ENCODE data around the gene CEP112.

DNA sequence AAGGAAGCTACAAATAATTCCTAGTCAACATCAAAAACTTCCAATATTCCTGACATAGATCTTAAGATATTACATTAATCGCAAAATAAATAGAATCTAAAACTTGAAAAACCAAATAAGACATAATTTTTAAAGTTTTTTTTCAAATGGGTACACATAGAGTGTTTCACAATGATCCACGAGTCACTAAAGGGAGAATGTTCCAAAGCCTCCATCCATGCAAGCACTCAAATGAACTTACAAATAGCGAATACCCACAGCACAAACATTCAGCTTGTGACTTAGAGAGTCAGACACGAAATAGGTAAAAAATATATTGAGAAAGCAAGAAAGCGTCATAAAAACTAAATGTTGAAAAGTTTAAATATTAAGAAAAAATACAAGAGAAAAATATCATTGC, 65.7 kb downstream of the CEP112 start:
- TF ChIP-seq, protein P1, sequence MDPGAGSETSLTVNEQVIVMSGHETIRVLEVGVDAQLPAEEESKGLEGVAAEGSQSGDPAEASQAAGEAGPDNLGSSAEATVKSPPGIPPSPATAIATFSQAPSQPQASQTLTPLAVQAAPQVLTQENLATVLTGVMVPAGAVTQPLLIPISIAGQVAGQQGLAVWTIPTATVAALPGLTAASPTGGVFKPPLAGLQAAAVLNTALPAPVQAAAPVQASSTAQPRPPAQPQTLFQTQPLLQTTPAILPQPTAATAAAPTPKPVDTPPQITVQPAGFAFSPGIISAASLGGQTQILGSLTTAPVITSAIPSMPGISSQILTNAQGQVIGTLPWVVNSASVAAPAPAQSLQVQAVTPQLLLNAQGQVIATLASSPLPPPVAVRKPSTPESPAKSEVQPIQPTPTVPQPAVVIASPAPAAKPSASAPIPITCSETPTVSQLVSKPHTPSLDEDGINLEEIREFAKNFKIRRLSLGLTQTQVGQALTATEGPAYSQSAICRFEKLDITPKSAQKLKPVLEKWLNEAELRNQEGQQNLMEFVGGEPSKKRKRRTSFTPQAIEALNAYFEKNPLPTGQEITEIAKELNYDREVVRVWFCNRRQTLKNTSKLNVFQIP (CRISPR knock-in tag; IDR thresholded peaks at IDR 0.05; ENCODE audit: borderline replicate concordance, low read depth) = no peak
- TF ChIP-seq CSDC2 (CRISPR knock-in tag; IDR thresholded peaks at IDR 0.05) (no peak), OSR1 (CRISPR knock-in tag; IDR thresholded peaks at IDR 0.05) (no peak), ZFP30 (CRISPR knock-in tag; IDR thresholded peaks at IDR 0.05) (no peak)
- TF ChIP-seq, protein P2, sequence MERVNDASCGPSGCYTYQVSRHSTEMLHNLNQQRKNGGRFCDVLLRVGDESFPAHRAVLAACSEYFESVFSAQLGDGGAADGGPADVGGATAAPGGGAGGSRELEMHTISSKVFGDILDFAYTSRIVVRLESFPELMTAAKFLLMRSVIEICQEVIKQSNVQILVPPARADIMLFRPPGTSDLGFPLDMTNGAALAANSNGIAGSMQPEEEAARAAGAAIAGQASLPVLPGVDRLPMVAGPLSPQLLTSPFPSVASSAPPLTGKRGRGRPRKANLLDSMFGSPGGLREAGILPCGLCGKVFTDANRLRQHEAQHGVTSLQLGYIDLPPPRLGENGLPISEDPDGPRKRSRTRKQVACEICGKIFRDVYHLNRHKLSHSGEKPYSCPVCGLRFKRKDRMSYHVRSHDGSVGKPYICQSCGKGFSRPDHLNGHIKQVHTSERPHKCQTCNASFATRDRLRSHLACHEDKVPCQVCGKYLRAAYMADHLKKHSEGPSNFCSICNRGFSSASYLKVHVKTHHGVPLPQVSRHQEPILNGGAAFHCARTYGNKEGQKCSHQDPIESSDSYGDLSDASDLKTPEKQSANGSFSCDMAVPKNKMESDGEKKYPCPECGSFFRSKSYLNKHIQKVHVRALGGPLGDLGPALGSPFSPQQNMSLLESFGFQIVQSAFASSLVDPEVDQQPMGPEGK (CRISPR knock-in tag; IDR thresholded peaks at IDR 0.05; ENCODE audit: borderline replicate concordance) = no peak
